A673 (cell line): ENCODE measurements around the gene PKM.

Experiments
- CTCF ChIP-seq: fragments of 300-800, 200-600 bp; sonication (generic); conservative IDR thresholded peaks from 2 replicates; pipeline ENCODE4 v1.5.1; 2017; ENCODE audit warnings: low read depth, mild to moderate bottlenecking, antibody characterized with exemption, low read length, moderate library complexity, mixed read lengths
- EZH2 ChIP-seq: fragments of 200-600 bp; sonication (generic); IDR thresholded peaks from 2 replicates; pipeline ENCODE4 v1.6.1; 2017; ENCODE audit warnings: borderline replicate concordance, low read depth, mild to moderate bottlenecking, mixed read lengths, antibody characterized with exemption, low read length; ENCODE audit not compliant: poor library complexity, severe bottlenecking

DNA sequence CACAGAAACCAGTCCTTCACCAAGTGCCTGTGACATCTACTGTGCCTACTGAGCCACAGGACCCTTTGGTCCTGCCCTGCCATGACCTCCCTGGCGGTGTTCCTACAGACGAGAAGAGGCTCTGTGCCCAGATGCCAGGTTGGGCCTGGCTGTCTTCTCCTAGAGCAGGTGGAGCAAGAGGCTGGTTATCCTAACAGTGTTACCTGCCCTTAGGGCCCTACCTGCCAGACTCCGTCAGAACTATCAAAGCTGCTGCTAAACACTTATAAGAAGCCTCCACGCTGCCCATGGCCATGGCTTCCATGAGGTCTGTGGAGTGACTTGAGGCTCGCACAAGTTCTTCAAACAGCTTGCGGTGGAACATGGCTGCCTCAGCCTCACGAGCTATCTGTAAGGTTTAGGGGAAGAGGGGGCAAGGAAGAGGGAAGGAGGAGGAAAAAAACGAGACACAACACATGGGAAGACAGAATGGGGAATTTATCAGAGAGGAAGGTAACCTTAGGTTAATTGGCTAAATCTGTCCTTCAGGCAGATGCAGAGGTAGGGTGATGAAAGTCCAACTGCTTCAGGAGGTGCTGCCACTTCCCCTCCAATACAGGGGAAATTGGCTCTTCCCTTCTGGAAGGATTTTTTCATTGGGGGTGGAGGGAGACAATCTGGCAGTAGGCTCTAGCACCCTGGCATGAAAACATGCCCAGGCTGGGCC, 28.0 kb downstream of the PKM start:
- TF ChIP-seq CTCF (no peak), EZH2 (no peak)
